ENCODE data around the gene EPG5. TPM values are rescaled to one million over a fixed set of nuclear protein-coding genes. Genes with fewer than 3 reads are reported as not detected.

EPG5 gene
- total and polyA plus RNA-seq, 10 donors = 4.6 to 67.9 (median 48.5) TPM

DNA sequence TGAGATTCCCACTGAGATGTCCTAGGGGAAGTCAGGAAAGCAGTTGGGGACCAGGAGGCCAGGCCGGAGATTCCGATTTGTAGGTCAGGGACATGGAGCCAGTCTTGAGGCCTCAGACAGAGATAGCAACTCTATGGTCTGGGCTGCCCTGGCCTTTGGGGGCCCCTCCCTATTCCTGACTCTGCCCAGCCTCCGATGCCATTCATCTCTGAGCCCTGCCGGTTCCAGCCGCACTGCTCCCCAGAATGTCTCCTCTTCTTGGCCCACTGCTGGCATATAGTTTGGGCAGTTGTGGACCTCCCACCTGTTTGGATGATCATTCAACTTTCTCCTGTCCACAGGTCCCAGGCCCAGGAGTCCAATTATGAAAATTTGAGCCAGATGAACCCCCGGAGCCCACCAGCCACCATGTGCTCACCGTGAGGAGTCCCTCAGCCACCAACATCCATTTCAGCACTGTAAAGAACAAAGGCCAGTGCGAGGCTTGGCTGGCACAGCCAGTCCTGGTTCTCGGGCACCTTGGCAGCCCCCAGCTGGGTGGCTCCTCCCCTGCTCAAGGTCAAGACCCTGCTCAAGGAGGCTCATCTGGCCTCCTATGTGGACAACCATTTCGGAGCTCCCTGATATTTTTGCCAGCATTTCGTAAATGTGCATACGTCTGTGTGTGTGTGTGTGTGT is 125.2 kb downstream of the EPG5 start:
- intact Hi-C loops (cut with DNase I; ENCODE audit: low total_unique reads) = loop anchor here (10.0 kb wide), 1 partner anchor 117 kb away; the partner anchor contains the start of gene SLC14A1
- no peak for TF ChIP-seq POLR2AphosphoS5 (IDR thresholded peaks at IDR 0.05)
- TF ChIP-seq POLR2A (IDR thresholded peaks at IDR 0.05) = no peak
- TF ChIP-seq, protein P1, sequence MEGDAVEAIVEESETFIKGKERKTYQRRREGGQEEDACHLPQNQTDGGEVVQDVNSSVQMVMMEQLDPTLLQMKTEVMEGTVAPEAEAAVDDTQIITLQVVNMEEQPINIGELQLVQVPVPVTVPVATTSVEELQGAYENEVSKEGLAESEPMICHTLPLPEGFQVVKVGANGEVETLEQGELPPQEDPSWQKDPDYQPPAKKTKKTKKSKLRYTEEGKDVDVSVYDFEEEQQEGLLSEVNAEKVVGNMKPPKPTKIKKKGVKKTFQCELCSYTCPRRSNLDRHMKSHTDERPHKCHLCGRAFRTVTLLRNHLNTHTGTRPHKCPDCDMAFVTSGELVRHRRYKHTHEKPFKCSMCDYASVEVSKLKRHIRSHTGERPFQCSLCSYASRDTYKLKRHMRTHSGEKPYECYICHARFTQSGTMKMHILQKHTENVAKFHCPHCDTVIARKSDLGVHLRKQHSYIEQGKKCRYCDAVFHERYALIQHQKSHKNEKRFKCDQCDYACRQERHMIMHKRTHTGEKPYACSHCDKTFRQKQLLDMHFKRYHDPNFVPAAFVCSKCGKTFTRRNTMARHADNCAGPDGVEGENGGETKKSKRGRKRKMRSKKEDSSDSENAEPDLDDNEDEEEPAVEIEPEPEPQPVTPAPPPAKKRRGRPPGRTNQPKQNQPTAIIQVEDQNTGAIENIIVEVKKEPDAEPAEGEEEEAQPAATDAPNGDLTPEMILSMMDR (IDR thresholded peaks at IDR 0.05 in 8 of 11, conservative IDR thresholded peaks at IDR 0.05 in 3 of 11) = no peak
- H3K27ac ChIP-seq = no peak overlapping the region
- H3K9me3 ChIP-seq = no peaks in the 10 kb centered on the region
- H3K4me1 ChIP-seq = peaks cover 8 to 27% (median 24%) of the 10 kb centered on the region in 6 donors
- H3K4me3 ChIP-seq = no peak overlapping the region
- 88 to 95% (median 92%) methylated on average over 11 to 12 of the region's 12 CpGs for WGBS, 5 donors
- peaks cover 0 to 6% (median 0%) of the 10 kb centered on the region in 6 donors for H3K36me3 ChIP-seq
- peak; percentile 62 for DNase-seq
- H3K27me3 ChIP-seq (replicated peaks in 1 of 7) = peaks cover 0 to 38% (median 20%) of the 10 kb centered on the region in 7 donors

DNA sequence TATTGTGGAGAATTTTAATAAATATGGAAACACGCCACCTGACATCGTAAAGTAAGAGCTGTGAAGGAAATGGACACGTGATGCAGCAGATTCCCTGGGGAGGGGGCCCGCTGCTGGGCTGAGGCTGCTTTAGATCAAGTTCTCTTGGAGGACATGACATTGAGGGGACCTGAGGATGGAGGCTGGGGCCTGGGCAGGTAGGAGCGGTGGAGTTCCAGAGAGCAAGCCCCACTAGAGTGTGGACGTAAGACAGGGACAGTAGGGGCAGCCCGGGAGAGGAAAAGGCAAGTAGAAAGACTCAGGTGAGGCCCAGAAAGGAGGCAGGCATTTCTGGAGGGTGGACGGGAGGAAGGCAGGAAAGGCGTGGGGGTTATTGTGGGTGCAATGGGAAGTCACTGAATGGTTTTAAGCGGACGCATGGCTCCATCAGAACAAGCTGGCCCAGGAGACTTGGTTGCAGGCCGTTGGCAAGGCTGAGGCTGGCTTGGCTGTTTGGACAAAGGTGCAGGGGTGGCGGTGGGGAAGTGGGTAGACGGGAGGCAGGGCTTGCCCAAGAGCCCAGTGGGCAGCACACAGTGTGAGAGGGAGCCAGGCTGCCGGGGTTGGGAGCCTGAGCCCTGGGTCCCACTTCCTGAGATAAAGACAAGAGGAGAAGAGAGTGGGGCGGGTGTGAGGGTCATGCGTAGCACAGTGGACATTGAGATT is 125.9 kb downstream of the EPG5 start:
- intact Hi-C loops (cut with DNase I; ENCODE audit: low total_unique reads) = loop anchor here (10.0 kb wide), 1 partner anchor 116 kb away; the partner anchor contains the start of gene SLC14A1
- TF ChIP-seq POLR2AphosphoS5 (IDR thresholded peaks at IDR 0.05) = peak in 1 of 3 donors; percentile 12
- TF ChIP-seq, protein P1 (IDR thresholded peaks at IDR 0.05 in 8 of 11, conservative IDR thresholded peaks at IDR 0.05 in 3 of 11) = no peak
- no peaks in the 10 kb centered on the region for H3K9me3 ChIP-seq
- H3K4me3 ChIP-seq = no peak overlapping the region
- H3K27ac ChIP-seq = no peak overlapping the region
- H3K36me3 ChIP-seq = peaks cover 0 to 6% (median 0%) of the 10 kb centered on the region in 6 donors
- DNase-seq = peak; percentile 67
- 71 to 81% (median 74%) methylated on average over 17 of the region's 17 CpGs for WGBS, 5 donors
- peaks cover 0 to 43% (median 22%) of the 10 kb centered on the region in 7 donors for H3K27me3 ChIP-seq (replicated peaks in 1 of 7)
- peaks cover 8 to 34% (median 24%) of the 10 kb centered on the region in 6 donors for H3K4me1 ChIP-seq

DNA sequence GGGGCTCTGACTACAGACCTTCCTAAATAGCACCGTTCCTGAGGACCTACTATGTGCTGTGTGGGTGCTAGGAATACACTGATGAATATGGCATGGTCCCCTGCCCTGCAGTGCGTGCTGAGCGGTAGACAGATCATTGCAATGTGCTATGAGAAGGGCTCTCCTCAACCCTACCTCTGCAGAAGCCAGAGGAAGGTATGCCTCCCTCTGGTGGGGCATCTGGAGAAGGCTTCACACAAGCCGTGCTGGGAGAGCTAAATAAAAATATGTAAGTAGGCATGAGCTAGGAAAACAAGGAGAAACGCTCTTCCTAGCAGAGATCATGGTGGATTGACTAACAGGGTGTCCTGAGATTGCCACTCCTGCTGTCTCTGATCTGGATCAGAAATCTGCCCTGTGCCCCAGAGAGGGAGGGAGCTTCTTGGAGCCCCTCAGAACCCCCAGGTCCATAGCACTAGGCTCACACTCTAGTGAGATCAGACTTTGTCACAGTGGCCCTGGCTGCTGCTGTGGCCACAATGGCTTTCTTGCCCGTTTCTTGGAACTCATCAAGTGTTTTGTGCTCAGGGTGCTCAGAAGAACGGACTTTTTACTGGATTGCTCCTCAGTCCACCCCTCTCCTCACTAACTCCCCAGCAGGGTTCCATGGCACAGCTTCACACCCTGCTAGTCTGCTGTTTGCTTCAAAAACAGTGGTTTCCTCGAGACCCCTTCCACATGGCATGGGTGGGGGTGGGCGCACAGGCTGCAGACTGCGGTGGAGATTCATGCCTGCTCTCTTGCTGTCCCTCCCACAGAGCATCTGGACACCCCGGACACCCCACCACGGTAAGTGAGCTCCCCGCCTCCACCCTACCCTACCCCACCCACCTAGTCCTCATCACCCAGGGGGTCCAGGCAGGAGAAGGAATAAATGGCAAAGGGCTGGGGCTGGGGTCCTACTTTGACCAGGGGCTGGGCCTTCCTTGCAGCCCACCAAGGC is 127.4 kb downstream of the EPG5 start:
- WGBS, 5 donors = 60 to 65% (median 63%) methylated on average over 12 to 13 of the region's 13 CpGs
- intact Hi-C loops (cut with DNase I; ENCODE audit: low total_unique reads) = loop anchor here (10.0 kb wide), 1 partner anchor 115 kb away; the partner anchor contains the start of gene SLC14A1

More for the DNA sequence above, 127.4 kb downstream of the EPG5 start:
- Histone ChIP-seq H3K9me3 (no peaks in the 10 kb centered on the region), H3K27me3 (replicated peaks in 1 of 7) (peaks cover 0 to 48% (median 22%) of the 10 kb centered on the region in 7 donors), H3K27ac (no peak overlapping the region), H3K36me3 (peaks cover 0 to 6% (median 0%) of the 10 kb centered on the region in 6 donors), H3K4me1 (peaks cover 8 to 46% (median 24%) of the 10 kb centered on the region in 6 donors), H3K4me3 (no peak overlapping the region)
- peak; percentile 69 for DNase-seq
- TF ChIP-seq, protein P1 (IDR thresholded peaks at IDR 0.05 in 8 of 11, conservative IDR thresholded peaks at IDR 0.05 in 3 of 11) = peak in 9 of 11 experiments; percentile 24 to 65 (median 46)
- TF ChIP-seq POLR2A (IDR thresholded peaks at IDR 0.05) = no peak

Data from spleen (tissue), 11 donors.